GM10266 (cell line): ENCODE measurements around the gene GPR31.

Source experiments
- DNase-seq: peaks from one replicate; pipeline ENCODE4 v3.0.0; 2012; ENCODE audit errors: extremely low spot score
- TF ChIP-seq, protein P1 (sequence below): IDR thresholded peaks from 2 replicates; pipeline ENCODE4 v1.5.1; 2012; ENCODE audit warnings: mild to moderate bottlenecking, low read depth; ENCODE audit not compliant: control insufficient read depth, insufficient read depth; ENCODE audit errors: missing control alignments

Gene GPR31

GRCh38 chr6:167148997-167149396 is 8.8 kb downstream of the GPR31 start:
- TF ChIP-seq, protein P1, sequence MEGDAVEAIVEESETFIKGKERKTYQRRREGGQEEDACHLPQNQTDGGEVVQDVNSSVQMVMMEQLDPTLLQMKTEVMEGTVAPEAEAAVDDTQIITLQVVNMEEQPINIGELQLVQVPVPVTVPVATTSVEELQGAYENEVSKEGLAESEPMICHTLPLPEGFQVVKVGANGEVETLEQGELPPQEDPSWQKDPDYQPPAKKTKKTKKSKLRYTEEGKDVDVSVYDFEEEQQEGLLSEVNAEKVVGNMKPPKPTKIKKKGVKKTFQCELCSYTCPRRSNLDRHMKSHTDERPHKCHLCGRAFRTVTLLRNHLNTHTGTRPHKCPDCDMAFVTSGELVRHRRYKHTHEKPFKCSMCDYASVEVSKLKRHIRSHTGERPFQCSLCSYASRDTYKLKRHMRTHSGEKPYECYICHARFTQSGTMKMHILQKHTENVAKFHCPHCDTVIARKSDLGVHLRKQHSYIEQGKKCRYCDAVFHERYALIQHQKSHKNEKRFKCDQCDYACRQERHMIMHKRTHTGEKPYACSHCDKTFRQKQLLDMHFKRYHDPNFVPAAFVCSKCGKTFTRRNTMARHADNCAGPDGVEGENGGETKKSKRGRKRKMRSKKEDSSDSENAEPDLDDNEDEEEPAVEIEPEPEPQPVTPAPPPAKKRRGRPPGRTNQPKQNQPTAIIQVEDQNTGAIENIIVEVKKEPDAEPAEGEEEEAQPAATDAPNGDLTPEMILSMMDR = no peak
- DNase-seq = no peak

DNA sequence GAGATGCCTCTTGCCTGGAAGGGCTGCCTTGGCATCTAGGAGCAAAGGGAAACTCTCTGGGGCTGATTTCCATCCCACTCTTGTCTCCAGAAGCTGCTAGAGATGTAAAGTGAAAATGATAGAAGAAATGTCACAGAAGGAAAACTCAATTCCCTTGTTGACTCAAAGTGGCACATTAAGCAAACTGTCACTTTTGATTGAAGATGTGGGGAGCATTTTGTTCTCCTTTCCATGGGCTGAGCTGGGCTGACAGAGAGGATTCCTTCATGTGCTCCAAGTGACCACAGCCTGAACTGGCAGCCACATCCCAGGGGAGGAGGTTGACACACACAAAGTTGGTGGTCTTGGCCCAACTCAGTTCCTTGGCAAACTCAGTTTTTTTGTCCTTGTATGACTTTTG is 9.8 kb downstream of the GPR31 start:
- DNase-seq = no peak
- TF ChIP-seq, protein P1 = no peak

GRCh38 chr6:167146977-167147376 is 10.8 kb downstream of the GPR31 start:
- TF ChIP-seq, protein P1 = no peak

GRCh38 chr6:167146135-167146534 is 11.6 kb downstream of the GPR31 start:
- TF ChIP-seq, protein P1 = no peak
- DNase-seq = no peak

More at GRCh38 chr6:167146977-167147376, 10.8 kb downstream of the GPR31 start:
- DNase-seq = no peak

DNA sequence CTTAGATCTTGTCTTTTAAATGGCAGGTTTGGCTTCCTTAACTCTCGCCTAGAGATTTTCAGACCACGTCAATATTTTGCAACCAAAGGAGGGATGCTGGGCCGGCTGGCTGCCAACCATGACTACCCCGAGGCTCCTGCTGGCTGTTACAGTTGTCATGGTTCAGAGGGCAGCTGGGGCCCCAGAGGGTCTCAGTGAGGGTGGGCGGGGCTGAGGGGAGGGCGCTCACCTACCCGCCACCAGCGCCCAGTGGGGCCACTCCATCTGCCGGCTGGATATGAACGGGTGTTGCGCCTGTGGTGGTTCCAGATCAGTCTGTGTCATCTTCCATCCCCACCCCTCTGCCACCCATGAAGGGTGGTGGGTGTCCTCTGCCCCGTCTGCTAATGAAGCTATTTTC is 12.3 kb downstream of the GPR31 start:
- DNase-seq = no peak
- TF ChIP-seq, protein P1 = no peak

DNA sequence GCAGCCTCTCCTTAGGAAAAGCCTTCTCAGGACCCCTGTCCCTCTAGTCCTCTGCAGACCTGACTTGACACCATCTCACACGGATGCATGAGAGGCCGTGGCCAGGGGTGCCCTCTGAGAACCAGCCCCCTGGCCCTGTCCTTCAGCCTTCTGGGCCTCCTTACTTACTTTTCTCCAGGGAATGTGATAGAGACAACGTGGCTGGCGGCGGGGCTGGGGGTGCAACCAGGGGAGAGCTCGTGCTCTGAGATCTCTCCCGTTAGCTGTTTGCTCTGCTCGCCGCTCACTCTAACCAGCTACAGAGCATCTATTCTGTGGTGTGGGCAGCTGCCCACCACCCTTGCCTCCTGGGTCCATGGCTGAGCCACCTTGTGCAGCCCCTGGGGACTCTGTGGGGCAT is 14.7 kb downstream of the GPR31 start:
- DNase-seq = no peak
- TF ChIP-seq, protein P1 = no peak

DNA sequence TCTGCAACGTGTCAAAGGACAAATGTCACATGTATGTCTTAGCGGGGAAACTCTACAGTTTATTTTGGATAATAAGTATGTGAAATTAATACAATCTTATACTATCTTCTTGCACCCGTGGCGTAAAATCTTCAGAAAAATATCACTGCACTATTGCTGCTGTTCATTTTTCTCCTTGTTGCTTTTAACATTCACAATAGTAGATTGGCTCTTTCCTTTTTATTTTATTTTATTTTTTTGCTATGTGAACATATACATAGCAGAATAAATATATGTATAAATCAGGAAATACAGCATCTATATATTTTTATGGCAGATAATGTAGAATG is 15.4 kb downstream of the GPR31 start:
- TF ChIP-seq, protein P1 = no peak
- DNase-seq = no peak
